ENCODE results near the gene SLPI. TPM values are rescaled to one million over a fixed set of nuclear protein-coding genes. Genes with fewer than 3 reads are reported as not detected.

Gene SLPI
- total RNA-seq, 4 donors from 2014 or later, result 1.0 to 57.4 (median 20.9) TPM

DNA sequence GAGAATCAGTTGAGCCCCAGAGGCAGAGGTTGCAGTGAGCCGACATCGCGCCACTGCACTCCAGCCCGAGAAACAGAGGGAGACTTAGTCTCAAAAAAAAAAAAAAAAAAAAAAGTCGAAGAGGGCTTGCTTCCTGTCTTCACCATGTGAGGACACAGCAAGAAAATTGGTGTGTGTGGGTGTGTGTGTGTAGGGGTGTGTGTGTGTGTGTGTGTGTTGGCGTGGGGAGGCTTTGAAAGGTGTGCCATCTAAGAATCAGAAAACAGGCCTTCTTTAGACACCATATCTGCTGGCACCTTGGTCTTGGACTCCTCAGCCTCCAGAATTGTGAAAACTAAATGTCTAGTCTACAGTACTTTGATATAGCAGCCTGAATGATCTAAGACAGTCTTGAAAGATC is 45.4 kb upstream of the SLPI start:
- Histone ChIP-seq H3K4me3 (no peak overlapping the region), H3K27ac (no peak overlapping the region), H3K9me3 (no peaks in the 10 kb centered on the region), H3K4me1 (no peaks in the 10 kb centered on the region), H3K27me3 (no peaks in the 10 kb centered on the region), H3K36me3 (no peaks in the 10 kb centered on the region)
- TF ChIP-seq POLR2A (IDR thresholded peaks at IDR 0.05), result no peak
- TF ChIP-seq, protein P1, sequence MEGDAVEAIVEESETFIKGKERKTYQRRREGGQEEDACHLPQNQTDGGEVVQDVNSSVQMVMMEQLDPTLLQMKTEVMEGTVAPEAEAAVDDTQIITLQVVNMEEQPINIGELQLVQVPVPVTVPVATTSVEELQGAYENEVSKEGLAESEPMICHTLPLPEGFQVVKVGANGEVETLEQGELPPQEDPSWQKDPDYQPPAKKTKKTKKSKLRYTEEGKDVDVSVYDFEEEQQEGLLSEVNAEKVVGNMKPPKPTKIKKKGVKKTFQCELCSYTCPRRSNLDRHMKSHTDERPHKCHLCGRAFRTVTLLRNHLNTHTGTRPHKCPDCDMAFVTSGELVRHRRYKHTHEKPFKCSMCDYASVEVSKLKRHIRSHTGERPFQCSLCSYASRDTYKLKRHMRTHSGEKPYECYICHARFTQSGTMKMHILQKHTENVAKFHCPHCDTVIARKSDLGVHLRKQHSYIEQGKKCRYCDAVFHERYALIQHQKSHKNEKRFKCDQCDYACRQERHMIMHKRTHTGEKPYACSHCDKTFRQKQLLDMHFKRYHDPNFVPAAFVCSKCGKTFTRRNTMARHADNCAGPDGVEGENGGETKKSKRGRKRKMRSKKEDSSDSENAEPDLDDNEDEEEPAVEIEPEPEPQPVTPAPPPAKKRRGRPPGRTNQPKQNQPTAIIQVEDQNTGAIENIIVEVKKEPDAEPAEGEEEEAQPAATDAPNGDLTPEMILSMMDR (IDR thresholded peaks at IDR 0.05), result no peak
- intact Hi-C loops (cut with DNase I; ENCODE audit: low total_unique reads), result no loop called here
- DNase-seq, result no peak

DNA sequence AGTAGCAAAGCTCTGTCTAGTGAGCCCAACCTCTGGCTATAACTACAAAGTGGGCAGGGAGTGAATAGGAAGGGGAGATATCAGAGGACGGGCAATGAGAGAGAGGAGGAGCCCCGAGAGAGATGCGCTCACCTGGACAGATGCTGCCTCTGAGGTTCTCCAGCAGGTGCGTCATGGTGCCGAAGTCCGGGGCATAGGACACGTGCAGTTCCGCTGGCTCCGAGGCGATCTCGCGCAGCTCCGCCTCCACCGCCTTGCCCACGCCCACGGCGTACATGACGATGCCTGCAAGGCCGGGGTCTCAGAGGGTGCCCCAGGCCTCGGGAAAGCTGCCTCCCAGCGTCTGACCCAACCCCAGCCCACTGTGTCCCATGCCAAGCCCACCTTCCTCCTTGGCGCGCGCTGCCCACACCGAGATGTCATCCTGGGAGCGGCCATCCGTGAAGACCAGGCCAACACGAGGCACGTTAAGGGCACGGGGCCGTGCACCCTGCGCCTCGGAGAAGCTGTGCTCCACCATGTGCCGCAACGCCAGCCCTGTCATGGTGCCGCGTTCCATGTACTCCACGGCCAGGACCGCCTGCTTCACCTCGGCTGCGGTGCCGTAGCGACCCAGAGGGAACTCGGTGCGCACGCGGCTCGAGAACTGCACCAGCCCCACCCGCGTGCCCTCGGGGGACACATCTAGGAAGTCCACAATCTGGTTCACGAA is 43.6 kb upstream of the SLPI start:
- intact Hi-C loops (cut with DNase I; ENCODE audit: low total_unique reads), result no loop called here
- H3K27ac ChIP-seq, result no peak overlapping the region
- H3K36me3 ChIP-seq, result no peaks in the 10 kb centered on the region
- H3K27me3 ChIP-seq, result no peaks in the 10 kb centered on the region
- H3K9me3 ChIP-seq, result no peaks in the 10 kb centered on the region
- H3K4me3 ChIP-seq, result no peak overlapping the region
- no peak for DNase-seq
- TF ChIP-seq POLR2A (IDR thresholded peaks at IDR 0.05), result no peak
- TF ChIP-seq, protein P1 (IDR thresholded peaks at IDR 0.05), result no peak
- H3K4me1 ChIP-seq, result peaks cover 0 to 9% of the 10 kb centered on the region in 2 donors

DNA sequence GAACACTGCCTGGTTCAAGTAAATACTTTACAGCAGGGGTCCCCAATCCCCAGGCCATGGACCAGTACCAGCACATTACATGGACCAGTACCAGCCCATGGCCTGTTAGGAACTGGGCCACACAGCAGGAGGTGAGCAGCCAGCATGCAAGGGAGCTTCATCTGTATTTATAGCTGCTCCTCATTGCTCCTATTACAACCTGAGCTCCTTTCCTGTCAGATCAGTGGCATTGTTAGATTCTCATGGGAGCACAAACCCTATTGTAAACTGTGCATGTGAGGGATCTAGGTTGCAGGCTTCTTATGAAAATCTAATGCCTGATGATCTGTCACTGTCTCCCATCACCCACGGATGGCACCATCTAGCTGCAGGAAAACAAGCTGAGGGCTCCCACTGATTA is 40.3 kb upstream of the SLPI start:
- DNase-seq, result no peak
- Histone ChIP-seq H3K36me3 (no peaks in the 10 kb centered on the region), H3K9me3 (no peaks in the 10 kb centered on the region), H3K4me1 (peaks cover 0 to 9% of the 10 kb centered on the region in 2 donors), H3K27me3 (no peaks in the 10 kb centered on the region), H3K27ac (no peak overlapping the region), H3K4me3 (no peak overlapping the region)
- intact Hi-C loops (cut with DNase I; ENCODE audit: low total_unique reads), result no loop called here
- TF ChIP-seq, protein P1 (IDR thresholded peaks at IDR 0.05), result no peak
- no peak for TF ChIP-seq POLR2A (IDR thresholded peaks at IDR 0.05)

DNA sequence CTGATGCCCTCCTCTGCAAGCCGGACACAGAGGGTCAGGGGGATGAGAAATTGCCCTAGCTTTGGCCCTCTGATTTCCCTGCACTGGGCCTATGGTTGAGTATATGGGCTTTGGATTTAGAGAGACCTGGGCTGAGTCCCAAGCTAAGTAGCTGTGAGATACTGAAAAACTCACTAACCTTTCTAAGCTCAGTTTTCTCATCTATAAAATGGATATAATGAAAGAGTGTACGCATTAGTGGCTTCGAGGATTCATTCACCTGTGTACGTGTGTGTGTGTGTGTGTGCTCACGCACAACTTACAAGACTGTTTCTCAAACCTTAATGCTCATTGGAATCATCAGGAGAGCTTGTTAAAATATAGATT is 39.6 kb upstream of the SLPI start:
- Histone ChIP-seq H3K4me3 (no peak overlapping the region), H3K27me3 (no peaks in the 10 kb centered on the region), H3K27ac (no peak overlapping the region), H3K36me3 (no peaks in the 10 kb centered on the region), H3K9me3 (no peaks in the 10 kb centered on the region), H3K4me1 (peaks cover 0 to 9% of the 10 kb centered on the region in 2 donors)
- intact Hi-C loops (cut with DNase I; ENCODE audit: low total_unique reads), result no loop called here
- no peak for TF ChIP-seq POLR2A (IDR thresholded peaks at IDR 0.05)
- TF ChIP-seq, protein P1 (IDR thresholded peaks at IDR 0.05), result no peak
- no peak for DNase-seq

DNA sequence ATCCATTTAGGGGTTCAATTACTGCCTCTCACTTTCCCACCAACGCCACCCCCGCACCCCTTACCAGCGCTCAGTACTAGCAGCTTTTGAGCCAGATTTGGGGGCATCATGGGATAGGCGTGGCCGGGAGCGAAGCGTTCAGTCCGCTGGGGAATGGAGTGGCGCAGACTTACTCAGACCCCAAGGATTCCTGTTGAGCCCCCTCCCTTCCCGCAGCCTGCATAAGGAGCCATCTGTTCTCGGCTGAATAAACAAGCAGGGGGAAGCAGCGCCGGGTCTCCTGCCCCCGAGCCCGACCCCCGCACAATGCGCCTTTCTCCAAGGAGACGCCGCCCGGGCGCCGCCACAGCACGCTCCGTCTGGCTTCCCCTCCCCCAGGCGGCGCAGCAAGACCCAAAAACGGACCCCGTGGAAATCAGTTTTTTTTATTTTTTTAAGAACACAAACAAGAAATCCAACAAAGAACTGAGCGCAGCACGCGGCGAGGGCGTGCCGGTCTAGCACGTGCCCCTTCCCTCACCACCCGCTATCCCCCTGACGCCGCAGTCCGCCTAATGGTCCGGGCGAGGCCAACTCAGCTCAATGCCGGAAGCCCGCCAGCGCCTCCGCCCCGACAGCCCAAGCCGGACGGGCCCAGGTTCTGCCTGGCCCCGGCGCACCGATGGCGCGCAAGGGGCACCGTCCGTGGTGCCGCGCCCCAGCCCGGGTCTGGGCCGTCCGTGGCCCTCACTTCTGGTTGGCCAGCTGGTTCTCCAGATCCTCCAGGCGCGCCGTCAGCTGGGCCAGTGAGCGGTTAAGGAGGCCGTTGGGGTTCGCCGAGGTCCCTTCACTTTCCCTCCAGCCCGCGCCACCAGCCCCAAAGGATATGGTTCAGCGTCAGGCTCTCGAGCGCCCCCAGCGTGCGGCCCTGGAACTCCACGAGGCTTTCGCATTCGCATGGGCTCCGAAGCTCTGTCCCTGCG is 39.0 kb upstream of the SLPI start:
- Histone ChIP-seq H3K4me3 (peak overlapping the region; percentile 17 to 32), H3K36me3 (no peaks in the 10 kb centered on the region), H3K27ac (no peak overlapping the region), H3K27me3 (no peaks in the 10 kb centered on the region), H3K9me3 (no peaks in the 10 kb centered on the region), H3K4me1 (peaks cover 0 to 9% of the 10 kb centered on the region in 2 donors)
- TF ChIP-seq, protein P1 (IDR thresholded peaks at IDR 0.05), result peak; percentile 64 to 87 (median 74)
- no peak for TF ChIP-seq POLR2A (IDR thresholded peaks at IDR 0.05)
- intact Hi-C loops (cut with DNase I; ENCODE audit: low total_unique reads), result no loop called here
- DNase-seq, result peak; percentile 67 to 71
